H4 (cell line): Measurements from ENCODE around the gene ZNF638. TPM values are rescaled to one million over a fixed set of nuclear protein-coding genes. Genes with fewer than 3 reads are reported as not detected.
"Not testable (repeated sequence)": the region's sequence is repeated elsewhere in the genome, so short reads cannot be mapped to it uniquely, and the experiment has no call there.

ENCODE experiments used
- DNase-seq: peaks from one replicate; pipeline ENCODE4 v3.0.0-alpha.2; 2015; ENCODE audit warnings: low spot score
- total RNA-seq: library from RNA; depleted of rRNA; stranded (reverse); fragments of >200 nt; shearing (Covaris generic); gene quantifications from 2 replicates; pipeline ENCODE4 v1.2.3, GENCODE V29; 2014

Gene ZNF638
- total RNA-seq, 1 experiment from 2014 or later = 62.4 TPM

DNA sequence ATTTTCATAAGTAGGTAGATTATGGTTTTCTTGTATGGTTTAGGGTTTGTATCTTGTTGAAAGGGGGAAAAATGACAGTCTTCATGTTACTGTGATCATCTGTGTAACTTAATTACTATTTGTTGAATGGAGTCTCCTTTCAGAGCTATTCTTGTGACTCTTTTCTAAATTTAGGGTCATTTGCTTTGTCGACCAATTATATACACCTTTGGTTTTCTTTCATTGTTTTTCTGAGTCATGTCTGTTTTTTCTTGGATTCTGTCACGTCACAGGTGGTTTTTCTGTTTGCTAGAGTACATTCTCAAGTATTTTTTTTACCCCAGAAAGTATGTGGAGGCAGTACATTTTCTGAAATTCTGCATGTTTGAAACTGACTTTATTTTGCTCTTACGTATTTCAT, 78.0 kb downstream of the ZNF638 start:
- no peak for DNase-seq

DNA sequence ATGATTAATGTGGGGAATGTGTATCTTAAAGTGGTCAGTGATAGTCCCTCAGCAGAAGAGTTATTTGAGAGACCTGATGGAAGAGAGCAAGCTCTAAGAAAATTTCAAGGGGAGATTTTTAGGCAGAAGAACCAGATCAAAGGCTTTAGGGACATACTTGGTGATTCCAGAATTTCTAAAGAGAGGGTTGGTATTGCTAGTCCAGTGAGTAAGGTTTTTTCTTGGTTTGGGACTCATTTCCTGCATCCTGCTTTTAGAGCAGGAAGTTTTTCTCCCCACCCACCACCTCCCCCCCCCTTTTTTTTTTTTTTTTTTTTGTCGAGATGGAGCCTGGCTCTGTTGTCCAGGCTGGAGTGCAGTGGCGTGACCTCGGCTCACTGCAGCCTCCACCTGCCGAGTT, 79.1 kb downstream of the ZNF638 start:
- no peak for DNase-seq

DNA sequence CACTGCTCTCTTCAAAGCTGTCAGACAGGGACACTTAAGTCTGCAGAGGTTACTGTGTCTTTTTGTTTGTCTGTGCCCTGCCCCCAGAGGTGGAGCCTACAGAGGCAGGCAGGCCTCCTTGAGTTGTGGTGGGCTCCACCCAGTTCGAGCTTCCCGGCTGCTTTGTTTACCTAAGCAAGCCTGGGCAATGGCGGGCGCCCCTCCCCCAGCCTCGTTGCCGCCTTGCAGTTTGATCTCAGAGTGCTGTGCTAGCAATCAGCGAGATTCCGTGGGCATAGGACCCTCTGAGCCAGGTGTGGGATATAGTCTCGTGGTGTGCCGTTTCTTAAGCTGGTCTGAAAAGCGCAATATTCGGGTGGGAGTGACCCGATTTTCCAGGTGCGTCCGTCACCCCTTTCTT, 85.3 kb downstream of the ZNF638 start:
- DNase-seq = not testable (repeated sequence)

DNA sequence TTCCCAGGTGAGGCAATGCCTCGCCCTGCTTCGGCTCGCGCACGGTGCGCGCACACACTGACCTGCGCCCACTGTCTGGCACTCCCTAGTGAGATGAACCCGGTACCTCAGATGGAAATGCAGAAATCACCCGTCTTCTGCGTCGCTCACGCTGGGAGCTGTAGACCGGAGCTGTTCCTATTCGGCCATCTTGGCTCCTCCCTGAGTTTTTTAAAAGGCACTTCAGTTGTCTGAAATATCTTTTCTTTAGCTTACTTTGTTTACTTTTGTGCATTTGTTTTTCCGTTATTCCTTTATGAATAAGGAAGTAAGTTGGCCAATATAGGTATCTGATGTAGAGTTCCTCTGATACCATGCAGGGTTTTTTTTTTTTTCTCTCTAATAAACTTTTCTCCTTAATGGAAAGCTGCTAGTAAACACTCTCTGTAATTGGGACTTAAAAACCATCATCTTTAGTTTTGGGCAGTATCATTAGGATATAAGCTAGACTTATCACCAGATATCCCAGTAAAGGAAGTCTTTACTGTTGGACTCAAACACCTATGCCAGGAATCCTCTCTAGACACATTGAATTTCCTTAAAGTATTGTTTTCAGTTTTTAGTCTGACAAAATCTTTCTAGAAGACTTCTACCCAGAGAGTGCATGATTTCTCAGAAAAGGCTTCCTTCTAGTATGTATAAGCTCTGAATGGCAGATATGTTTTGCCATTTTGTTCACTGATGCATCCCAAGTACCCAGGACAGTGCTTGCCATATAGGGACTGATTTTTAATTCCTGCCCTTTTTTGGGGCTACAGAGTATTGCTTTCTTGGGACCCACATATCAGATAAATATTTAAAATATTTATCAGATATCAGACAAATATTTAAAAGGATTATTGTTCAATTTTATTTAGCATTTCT, 86.0 kb downstream of the ZNF638 start:
- DNase-seq = no peak

DNA sequence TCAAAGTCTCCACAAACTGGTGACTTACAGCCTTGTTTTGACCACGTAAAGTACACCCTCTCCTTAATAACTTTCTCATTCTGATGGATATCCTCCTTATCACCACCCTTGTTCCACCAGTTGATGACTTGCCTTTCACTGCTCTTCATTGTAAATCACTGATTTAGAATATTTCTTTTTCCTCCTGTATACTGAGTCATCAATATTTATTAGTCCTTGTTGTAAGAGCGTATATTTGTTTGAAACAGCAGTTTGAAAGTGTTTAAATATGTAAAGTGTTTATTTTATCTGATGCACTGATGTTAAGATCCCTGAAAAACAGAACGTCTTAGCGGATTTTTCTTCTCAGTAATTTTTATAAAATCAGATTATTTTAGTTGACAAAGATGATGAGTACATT, 87.6 kb downstream of the ZNF638 start:
- no peak for DNase-seq

DNA sequence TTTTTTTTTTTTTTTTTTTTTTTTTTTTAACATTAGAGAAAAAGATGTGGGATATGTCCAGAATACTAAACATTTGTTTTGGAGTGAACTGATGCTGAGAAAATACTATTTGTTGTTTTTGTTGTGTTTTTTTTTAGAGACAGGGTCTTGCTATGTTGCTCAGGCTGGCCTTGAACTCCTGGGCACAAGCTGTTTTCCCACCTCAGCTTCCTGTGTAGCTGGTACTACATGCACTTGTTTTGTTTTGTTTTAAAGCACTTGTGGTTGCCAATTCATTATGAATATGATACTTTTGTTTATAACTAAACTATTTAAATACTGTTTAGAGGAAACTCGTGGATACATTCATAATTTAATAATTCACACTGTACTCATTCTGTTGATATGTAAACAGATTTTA, 88.4 kb downstream of the ZNF638 start:
- no peak for DNase-seq

DNA sequence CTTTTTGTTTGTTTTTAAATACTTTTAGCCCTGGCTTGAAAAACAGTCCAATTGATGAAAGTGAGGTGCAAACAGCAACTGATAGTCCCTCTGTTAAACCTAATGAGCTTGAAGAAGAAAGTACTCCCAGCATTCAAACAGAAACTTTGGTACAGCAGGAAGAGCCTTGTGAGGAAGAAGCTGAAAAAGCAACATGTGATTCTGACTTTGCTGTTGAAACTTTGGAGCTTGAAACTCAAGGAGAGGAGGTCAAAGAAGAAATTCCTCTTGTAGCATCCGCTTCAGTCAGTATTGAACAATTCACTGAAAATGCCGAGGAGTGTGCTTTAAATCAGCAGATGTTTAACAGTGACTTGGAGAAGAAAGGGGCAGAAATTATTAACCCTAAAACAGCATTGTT, 91.2 kb downstream of the ZNF638 start:
- DNase-seq = no peak

DNA sequence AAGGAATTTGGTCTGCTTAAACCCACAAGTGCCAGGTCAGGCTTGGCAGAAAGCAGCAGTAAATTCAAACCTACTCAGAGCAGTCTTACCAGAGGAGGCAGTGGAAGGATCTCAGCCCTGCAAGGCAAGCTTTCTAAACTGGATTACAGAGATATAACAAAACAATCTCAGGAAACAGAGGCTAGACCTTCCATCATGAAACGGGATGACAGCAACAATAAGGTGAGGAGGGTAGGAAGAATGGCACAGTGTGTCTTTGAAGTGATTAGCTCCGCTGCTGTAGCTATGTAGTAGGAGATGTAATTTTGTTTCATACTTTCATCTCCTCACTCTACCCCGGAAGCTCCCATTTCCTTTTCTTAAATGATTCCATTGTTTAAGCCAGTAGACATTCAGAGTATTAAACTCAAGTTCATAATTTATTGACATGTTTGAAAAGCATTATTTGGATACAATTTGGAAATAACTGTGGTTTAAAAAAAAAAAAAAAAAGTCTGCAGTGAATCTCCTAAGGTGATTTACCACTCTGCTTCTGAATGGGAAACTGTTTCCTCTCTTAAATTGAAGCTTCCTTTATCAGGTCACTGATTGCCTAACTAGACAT, 92.3 kb downstream of the ZNF638 start:
- DNase-seq = no peak

DNA sequence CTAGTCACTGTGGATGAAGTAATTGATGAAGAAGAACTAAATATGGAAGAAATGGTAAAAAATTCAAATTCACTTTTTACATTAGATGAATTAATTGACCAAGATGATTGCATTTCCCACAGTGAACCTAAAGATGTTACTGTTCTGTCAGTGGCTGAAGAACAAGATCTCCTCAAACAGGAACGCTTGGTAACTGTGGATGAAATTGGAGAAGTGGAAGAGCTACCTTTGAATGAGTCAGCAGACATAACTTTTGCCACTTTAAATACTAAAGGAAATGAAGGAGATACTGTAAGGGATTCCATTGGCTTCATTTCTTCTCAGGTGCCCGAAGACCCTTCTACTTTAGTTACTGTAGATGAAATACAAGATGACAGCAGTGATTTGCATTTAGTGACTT, 95.1 kb downstream of the ZNF638 start:
- DNase-seq = no peak

DNA sequence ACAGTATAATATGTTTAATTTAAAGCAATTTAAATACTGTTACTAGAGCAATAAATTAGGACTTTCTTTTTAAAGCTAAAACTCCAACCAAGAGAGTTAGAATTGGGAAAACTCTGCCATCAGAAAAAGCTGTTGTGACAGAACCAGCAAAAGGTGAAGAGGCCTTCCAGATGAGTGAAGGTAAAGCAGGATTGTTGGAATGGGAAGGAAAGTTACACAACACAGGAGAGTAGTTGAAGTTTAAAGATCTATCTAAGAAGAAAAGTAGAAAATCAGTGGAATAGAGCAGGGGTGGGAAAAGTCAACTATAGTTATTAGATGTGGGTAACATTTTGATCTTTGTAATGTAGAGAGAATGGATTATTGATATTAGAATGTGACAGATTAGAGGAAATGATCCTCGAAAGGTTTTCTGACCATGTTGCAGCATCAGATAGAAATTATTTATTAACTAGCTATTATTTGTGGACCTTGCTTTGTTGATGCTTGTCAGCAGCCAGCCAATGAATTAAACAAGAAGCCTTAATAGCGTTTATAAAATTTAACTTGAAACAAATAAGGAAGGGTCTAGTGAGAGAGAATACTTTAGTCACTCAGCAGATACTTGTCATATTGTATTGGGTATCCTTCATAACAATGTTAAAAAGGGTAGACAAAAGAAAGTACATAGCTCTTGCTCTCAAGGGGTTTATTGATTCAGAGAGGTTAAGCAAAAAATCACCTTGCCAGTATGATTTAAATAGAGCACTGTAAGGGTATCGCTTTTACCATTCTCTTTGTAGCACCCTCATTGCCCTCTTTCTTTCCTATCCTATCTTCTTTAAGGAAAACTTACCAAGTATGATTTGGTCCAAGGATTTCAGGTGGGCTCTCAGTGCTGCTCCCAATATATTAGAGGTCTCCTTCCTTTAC, 97.1 kb downstream of the ZNF638 start:
- DNase-seq = no peak

DNA sequence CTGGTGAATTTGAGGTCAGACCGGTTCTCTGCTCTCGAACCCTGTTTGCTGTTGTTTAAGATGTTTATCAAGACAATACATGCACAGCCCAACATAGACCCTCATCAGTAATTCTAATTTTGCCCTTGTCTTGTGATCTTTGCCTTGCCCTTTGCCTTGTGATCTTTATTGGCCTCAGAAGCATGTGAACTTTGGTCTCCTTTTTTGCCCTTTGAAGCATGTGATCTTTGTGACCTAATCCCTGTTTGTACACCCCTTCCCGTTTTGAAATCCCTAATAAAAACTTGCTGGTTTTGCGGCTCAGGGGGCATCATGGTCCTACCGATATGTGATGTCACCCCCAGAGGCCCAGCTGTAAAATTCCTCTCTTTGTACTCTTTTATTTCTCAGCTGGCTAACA, 113.6 kb downstream of the ZNF638 start:
- DNase-seq = not testable (repeated sequence)

DNA sequence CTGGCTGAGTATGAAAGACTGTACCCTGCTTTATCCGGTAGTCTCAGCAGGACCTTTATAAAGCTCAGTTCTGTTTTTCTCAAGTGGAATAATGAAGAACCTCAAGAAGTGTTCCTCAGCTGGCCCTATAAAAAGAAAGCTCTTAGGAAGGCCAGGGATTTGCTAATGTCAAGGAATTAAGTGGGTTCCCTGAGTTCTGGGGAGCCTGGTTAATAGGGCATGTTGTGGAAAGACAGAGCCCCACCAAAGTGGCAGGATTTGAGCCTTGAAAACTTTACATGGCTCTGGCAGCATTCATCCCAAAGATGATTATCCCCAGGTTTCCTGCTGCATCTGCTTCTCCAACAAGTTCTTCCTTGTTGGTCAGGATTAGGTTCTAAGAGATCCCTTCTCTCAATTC, 114.9 kb downstream of the ZNF638 start:
- DNase-seq = no peak

DNA sequence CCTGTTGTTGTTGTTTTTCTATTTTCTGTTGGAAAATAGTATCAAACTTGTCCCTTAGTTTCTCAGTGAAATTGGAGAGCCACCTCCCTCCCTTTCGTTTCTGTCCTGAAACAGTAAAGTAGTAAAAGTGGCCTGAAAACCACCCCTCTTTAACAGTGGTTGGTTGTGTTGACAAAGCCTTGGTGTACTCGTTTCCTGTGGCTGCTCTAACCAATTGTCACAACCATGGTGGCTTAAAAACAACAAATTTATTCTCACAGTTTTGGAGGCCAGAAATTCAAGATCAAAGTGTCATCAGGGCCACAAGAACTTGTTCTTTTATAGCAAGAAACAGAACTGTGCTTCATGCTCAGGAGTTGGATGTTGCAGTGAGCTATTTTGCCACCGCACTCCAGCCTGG, 117.8 kb downstream of the ZNF638 start:
- DNase-seq = no peak

DNA sequence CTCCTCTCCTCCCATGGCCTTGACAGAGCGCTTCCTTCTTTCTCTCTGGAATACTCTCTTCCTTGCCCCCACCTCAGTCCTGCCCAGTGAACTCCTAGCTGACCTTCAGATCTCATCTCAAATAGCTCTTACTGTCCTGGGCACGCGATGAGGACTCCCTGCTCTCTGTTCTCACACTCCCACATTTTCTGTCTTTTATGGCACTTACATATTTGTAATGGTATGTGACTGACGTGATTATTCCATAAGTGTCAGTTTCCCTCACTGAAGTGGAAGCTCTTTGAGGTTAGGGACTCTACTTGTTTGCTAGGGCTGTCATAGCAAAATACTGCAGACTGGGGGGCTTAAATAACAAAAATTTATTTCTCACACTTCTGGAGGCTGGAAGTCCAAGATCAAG, 120.1 kb downstream of the ZNF638 start:
- DNase-seq = no peak

DNA sequence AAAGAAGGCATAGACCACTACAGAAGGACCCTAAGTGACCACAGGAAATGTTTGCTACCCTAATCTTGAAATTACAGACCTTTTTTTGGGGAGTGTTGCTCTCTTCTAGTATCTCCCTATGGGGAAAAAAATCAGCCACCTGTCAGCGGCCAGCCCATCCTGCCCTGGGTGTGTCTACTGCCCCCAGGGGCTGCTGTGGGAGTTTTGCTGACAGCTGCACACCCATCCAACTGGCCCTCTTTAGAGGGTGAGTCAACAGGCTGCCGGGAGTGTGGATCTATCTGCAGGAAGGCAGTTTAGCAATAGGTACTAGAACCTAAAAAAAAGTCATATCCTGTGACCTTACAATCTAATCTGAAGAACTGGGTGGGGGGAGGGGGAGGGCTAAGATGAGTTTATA, 121.0 kb downstream of the ZNF638 start:
- peak; percentile 31 for DNase-seq

DNA sequence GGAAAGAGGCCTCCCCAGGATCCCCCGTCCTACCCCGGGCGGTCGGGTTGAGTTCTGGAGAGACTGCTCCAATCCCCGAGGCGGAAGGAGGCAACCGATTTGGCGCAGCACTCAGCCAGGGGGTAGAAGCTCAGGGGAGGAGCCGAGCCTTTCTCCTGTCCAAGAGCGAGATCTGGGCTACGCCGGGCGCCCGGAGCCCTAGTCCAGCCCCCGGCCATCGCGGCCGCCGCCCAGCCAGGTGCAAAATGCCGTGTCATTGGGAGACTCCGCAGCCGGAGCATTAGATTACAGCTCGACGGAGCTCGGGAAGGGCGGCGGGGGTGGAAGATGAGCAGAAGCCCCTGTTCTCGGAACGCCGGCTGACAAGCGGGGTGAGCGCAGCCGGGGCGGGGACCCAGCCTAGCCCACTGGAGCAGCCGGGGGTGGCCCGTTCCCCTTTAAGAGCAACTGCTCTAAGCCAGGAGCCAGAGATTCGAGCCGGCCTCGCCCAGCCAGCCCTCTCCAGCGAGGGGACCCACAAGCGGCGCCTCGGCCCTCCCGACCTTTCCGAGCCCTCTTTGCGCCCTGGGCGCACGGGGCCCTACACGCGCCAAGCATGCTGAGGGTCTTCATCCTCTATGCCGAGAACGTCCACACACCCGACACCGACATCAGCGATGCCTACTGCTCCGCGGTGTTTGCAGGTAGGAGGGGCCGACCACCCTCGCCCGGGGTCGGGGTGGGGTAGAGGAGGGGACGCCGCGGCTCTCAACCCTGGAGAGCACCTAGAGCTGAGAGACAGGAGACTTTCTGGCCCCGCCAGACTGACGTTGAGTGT, 122.0 kb downstream of the ZNF638 start, which contains the start of gene DYSF:
TSS of gene DYSF (plus strand) at position 158 of the 817 bp plus-strand sequence.
- DNase-seq = no peak

DNA sequence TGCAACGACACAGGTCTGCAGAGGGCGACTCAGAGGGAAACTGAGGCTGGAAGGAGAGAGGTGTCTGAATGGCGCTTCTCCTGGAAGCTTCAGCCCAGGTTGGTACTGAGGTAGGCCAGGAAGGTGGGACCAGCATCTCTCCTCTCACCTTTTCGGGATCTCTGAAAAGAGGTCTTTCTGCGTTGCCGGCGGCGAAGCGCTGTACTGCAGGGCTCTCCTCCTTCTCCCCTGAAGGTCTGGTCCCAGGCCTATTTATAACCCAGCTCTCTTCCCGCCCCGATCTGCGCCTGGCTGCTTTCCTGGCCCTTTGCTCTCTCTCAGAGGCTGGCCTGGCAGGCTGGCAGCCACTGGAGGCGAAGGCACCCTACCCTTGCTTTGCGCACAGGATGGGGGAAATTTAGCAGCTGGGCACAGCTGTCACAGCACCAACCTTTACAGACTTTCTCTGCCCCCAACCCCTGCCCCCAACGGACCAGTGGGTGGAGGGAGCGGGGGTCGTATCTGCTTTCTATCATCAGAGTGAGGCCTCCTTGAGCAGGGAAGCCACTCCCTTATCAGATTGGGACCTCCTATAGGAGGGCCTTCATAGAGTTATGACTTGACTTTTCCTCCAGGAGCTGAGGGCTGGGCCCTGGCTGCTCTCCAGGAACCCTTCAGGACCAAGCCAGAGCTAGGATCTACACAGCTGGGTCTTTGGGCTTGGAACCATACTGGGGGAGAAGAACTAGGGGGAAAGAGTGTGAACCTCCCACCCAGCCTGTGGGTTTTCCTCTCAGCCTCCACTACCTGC, 122.8 kb downstream of the ZNF638 start:
- no peak for DNase-seq

DNA sequence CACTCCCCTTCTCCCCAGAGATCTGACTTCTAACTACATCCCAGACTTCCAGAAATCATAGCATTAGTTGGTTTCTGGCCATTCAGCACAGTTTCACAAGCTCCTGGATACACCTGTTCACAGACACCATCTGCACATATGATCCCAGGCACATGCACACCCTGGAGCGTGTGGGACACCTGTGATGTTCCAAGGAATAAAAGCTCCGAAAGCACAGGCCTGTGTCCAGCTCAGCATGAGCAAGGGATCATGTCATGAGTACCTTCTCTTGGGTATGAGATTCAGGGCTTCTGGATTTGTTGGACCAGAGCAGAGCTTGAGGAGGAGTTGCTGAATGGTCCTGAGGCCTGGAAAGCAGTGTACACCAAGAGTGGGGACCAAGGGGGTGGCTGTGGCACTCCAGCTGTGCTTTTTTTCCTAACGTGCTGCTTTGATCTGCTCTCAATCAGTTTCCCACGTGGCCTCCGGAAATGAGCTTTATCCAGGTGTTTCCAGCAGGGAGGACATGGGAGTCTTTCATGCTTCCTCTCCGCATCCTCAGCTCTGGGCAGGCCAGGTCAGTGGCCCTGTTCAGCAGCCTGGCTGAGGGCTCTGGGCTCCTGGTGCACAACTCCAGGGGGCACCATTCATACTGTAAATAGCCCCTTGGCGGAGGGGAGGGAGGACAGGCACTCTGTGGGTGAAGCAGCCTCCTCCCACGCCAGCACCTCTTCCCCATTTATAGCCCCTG, 123.6 kb downstream of the ZNF638 start:
- no peak for DNase-seq

DNA sequence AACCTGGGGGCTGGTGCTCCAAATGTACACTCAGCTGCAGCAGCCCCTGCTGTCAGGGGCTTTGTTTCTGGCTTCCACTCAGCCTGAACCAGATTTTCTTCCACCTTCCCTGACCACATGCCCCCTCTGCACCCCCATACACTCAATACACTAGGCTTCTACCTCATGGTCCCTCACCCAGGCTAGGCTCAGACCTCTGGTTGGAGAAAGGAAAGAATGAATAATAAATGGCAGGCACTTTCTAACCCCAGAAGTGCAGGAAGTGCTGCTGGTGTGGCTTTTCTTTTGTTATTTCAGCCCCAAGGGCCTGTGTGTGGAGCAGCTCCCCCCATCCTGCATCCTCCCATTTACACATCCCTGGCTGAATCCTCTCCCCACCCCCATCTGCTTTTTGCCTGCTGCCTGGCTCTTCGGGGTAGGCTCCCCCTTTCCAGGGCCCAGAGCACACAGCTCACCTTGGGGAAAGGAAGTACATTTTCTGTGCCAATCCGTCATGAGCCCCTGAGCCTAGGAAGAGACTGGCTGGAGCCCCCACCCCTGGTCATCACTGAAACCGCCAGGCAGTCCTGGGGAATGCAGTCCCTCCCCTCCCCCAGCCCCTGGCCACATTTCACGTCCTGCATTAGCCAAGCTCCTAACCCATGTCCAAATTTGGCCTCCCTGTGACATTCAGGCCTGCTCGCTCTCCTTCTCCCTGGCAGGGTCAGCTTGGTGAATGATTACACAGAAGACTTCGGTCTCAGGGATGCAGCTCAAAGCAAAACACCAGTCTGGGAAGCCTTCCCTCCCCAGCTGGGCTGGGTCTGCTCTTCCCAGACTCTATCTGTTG, 124.4 kb downstream of the ZNF638 start:
- DNase-seq = no peak
